GM10266 (cell line): ENCODE results near the gene RXRA.
A peak's percentile ranks its signal among the peaks of the same experiment; 100 is the strongest.

Experiments
- DNase-seq: peaks from one replicate; pipeline ENCODE4 v3.0.0; 2012; ENCODE audit errors: extremely low spot score
- CTCF ChIP-seq: IDR thresholded peaks from 2 replicates; pipeline ENCODE4 v1.5.1; 2012; ENCODE audit warnings: mild to moderate bottlenecking, low read depth; ENCODE audit not compliant: control insufficient read depth, insufficient read depth; ENCODE audit errors: missing control alignments

Gene RXRA

GRCh38 chr9:134321946-134322741 lies 4.1 kb upstream of the RXRA start:
- no peak for TF ChIP-seq CTCF

GRCh38 chr9:134322781-134323241 lies 3.4 kb upstream of the RXRA start:
- no peak for TF ChIP-seq CTCF
- no peak for DNase-seq

More at GRCh38 chr9:134321946-134322741, 4.1 kb upstream of the RXRA start:
- no peak for DNase-seq

- DNase-seq, result no peak
- TF ChIP-seq CTCF, result no peak
These were observed 2.4 kb upstream of the RXRA start for GRCh38 chr9:134323741-134324358.

GRCh38 chr9:134324359-134325095 lies 1.7 kb upstream of the RXRA start:
- no peak for DNase-seq
- TF ChIP-seq CTCF, result no peak

- no peak for TF ChIP-seq CTCF
- peak; percentile 74 for DNase-seq
These were observed 1.0 kb upstream of the RXRA start for GRCh38 chr9:134325096-134325812.

- peak; percentile 79 for DNase-seq
- TF ChIP-seq CTCF, result no peak
These were observed 708 bp downstream of the RXRA start for GRCh38 chr9:134326724-134327601.
